HG03558 (cell line): ENCODE data around the gene MYO16.

Source experiments
- ATAC-seq: cut with Tn5 transposase; IDR thresholded peaks from one replicate; pipeline ENCODE4 v1.9.1; 2021; ENCODE audit warnings: moderate number of reproducible peaks; ENCODE audit not compliant: unreplicated experiment; ENCODE audit errors: extremely low read depth

Gene MYO16

DNA sequence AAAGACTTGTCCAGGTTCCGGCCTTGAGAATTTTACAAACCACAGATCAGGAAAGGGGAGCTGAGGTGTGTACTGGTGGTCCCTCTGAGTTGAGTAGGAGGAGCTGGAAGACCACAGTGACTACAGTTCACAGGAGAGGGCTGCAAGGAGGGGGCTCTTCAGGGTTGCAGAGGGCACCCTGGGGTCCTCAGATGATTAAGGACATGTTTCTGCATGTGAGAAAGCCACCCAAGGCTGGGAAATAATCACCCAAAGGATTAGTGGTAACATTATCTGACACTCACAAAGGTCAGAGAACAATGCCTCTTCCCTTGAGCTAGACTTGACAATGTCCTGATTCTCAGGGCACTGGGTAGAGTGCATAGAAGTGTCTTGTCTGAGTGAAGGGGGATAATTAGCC is 616.6 kb downstream of the MYO16 start:
- ATAC-seq, result no peak

DNA sequence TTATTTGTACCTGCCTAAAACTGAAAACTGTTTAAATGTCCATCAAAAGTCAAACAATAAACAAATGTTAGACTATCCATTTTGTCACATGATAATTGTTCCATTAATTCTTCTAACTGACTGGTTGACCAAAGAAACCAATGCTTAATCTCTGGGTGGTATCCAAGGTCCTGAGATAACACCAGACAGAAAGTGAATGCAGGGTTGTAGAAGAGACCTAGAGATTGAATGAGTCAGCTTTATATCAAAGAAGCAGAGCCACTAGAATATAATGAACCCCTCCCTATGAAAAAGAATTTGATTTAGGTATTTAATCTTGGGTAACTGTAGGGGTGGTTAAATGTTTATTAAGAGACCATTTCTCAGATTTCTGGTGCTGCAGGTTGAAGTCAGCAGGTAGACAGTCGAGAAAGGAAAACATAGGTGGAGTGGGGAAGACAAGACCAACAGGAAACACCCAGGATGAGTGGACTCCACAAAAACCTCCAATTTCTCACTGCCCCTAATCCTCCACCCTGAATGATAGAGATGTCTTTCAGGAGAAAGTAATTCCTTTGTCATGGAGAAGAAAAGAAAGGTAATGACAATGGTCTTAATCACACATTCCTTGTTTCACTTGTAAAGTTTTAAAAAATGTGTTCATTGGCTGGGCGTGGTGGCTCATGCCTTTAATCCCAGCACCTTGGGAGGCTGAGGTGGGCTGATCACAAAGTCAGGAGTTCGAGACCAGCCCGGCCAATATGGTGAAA is 620.5 kb downstream of the MYO16 start:
- ATAC-seq, result no peak

GRCh38 chr13:109251956-109252355 is 622.5 kb downstream of the MYO16 start:
- no peak for ATAC-seq

- no peak for ATAC-seq
Measured at GRCh38 chr13:109253316-109253715, 623.9 kb downstream of the MYO16 start.

- ATAC-seq, result no peak
Measured at GRCh38 chr13:109254274-109254673, 624.9 kb downstream of the MYO16 start.

DNA sequence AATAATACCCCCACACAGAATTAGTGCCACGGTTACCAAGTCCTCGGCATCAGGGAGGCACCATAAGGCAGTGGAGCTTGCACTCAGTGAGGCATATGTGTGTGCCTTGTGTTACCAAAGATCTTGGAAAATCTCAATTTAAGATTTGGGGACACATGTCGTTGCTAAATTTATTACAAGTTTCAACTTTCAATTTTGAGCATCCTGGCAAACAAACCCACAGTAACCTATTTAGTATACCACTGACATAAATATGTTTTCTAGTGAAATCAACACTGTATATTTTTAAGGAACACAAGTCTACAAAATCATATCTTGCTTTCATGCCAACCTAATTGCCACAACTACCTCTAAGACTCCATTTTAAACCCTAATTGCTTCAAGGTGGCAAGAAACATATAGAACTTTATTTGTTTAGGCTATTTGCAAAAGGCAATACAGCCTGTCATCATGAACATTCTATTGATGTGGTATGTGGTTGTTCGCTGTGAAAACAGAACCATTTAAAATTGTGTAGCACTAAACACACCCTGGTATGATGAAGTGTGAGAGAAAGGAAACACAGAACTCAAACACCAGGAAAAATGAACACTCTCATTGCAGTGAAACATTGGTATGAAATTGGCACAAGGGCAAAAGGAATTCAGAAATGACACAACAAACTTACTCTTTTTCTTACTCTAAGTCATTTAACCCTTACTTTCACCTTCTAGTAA is 625.9 kb downstream of the MYO16 start:
- no peak for ATAC-seq

DNA sequence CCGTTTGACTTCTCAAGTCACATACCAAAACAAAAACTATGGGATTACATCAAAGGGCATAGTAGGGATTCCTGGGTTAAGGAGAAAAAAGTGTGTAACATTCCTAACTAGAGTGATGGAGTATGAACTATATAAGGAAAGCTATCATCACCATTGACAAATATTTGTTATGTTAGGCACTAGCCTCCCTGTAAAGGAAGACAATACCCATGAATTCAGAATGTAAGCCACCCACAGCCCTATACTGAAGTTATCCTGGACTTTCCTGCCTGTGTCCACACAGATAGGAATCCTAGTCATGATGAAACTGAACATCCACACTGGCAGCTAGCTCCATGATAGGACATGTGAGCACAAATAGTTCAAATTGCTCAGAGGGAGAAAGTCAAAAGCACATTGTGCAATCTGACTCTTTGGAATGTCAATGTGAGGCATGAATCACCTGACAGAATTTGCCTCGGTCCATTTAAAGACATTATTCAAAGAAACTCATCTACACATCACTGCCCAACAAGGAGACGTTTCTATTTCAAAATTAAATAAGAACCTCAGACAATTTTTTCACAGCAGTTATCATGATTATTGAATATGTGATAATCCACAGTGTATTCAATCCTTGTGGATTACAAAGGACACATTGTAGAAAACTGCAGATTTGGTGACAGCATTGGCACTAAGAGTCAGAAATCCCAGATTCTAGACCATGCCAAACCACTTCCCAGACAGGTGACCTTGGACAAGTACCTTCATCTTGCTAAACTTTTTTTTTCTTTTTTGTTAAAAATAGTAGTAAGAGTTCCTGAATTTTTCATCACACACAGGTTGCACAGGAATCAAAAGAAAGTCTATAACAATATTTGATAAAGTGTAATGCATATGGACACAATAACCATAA is 627.7 kb downstream of the MYO16 start:
- ATAC-seq, result no peak
